Keratinocyte (primary cell): ENCODE data around the gene GCNT3.

ENCODE experiments used
- EZH2 ChIP-seq: IDR thresholded peaks from one replicate; pipeline ENCODE4 v1.6.1; 2012; ENCODE audit warnings: inconsistent platforms, mild to moderate bottlenecking, low read length, moderate library complexity
- TF ChIP-seq, protein P1 (sequence below), 3 experiments: IDR thresholded peaks in 1 of 3; conservative IDR thresholded peaks in 1 of 3; optimal IDR thresholded peaks in 1 of 3; 2 replicates in 2 of 3; 3 replicates in 1 of 3; pipeline versions ENCODE3 to v1.5.1; 2011; ENCODE audit warnings: low read length in 3 of 3, mild to moderate bottlenecking in 3 of 3, moderate library complexity in 2 of 3, control low read depth in 1 of 3, inconsistent platforms in 1 of 3; ENCODE audit not compliant: insufficient read depth in 2 of 3; ENCODE audit errors: extremely low read depth in 1 of 3

- TF ChIP-seq EZH2: no peak
- TF ChIP-seq, protein P1, sequence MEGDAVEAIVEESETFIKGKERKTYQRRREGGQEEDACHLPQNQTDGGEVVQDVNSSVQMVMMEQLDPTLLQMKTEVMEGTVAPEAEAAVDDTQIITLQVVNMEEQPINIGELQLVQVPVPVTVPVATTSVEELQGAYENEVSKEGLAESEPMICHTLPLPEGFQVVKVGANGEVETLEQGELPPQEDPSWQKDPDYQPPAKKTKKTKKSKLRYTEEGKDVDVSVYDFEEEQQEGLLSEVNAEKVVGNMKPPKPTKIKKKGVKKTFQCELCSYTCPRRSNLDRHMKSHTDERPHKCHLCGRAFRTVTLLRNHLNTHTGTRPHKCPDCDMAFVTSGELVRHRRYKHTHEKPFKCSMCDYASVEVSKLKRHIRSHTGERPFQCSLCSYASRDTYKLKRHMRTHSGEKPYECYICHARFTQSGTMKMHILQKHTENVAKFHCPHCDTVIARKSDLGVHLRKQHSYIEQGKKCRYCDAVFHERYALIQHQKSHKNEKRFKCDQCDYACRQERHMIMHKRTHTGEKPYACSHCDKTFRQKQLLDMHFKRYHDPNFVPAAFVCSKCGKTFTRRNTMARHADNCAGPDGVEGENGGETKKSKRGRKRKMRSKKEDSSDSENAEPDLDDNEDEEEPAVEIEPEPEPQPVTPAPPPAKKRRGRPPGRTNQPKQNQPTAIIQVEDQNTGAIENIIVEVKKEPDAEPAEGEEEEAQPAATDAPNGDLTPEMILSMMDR (optimal IDR thresholded peaks at IDR 0.05 in 1 of 3, IDR thresholded peaks at IDR 0.05 in 1 of 3, conservative IDR thresholded peaks at IDR 0.05 in 1 of 3; ENCODE audit: extremely low read depth in 1 of 3, insufficient read depth in 2 of 3, low read length in 3 of 3): no peak
These were observed 46.3 kb upstream of the GCNT3 start for GRCh38 chr15:59565299-59565698.
